T-helper 22 cell (primary cell): ENCODE data around the gene LAPTM4A.
"Not testable (repeated sequence)": the region's sequence is repeated elsewhere in the genome, so short reads cannot be mapped to it uniquely, and the experiment has no call there.

ENCODE experiments used
- DNase-seq: peaks from one replicate; pipeline ENCODE4 v3.0.0-alpha.2; 2020; ENCODE audit warnings: low read depth

The LAPTM4A gene

GRCh38 chr2:20050646-20051531 is 539 bp downstream of the LAPTM4A start:
- no peak for DNase-seq

DNA sequence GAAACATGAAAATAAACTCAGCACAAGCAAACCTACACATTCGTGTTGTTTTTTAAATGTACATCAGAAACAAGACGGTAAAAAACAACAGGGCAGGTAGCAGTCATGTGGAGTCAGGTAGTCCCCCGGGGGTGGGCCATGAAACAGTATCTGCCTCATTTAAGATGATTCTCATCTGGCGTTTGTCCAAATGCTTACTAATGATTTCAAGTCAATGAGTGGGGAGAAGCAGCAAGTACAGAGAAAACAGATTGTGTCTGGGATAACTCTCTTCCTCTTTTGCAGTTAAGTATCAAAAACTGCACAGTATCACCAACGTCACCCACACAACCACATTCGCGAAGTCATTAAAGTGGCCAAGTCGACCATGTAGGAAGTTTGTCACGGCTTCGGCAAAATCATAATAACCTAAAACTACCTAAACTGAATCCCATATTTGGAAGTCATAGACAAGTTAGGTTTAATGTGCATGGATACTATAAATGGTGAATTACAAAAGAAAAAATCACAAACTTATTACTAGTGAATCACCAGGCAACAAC is 1.3 kb downstream of the LAPTM4A start:
- DNase-seq: peak; percentile 30

- no peak for DNase-seq
Observed at GRCh38 chr2:20049637-20050036, 1.8 kb downstream of the LAPTM4A start.

- no peak for DNase-seq
Observed at GRCh38 chr2:20048488-20049448, 2.7 kb downstream of the LAPTM4A start.

GRCh38 chr2:20045712-20046292 is 5.6 kb downstream of the LAPTM4A start:
- not testable (repeated sequence) for DNase-seq

GRCh38 chr2:20044778-20045177 is 6.7 kb downstream of the LAPTM4A start:
- no peak for DNase-seq

- no peak for DNase-seq
Observed at GRCh38 chr2:20042531-20042930, 8.9 kb downstream of the LAPTM4A start.

- no peak for DNase-seq
Observed at GRCh38 chr2:20040489-20041172, 10.8 kb downstream of the LAPTM4A start.

DNA sequence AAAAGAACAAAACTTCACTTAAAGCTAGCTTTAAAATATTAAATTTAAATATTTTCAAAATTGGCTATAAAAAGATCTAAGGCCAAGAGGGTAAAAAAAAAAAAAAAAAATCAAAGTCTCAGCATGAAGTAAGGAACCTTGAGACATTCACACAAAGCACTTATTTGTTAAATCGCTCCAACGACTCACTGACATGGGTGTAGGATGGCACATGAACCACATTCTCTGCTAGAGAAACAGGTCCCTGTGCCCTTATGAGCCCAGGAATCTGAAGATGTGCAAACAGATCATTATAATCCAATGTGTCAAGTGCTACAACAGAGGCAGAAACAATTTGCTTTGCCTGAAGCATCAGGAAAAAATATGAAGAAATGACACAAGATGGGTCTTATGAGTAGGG is 13.8 kb downstream of the LAPTM4A start:
- no peak for DNase-seq

GRCh38 chr2:20035955-20036666 is 15.3 kb downstream of the LAPTM4A start:
- no peak for DNase-seq

DNA sequence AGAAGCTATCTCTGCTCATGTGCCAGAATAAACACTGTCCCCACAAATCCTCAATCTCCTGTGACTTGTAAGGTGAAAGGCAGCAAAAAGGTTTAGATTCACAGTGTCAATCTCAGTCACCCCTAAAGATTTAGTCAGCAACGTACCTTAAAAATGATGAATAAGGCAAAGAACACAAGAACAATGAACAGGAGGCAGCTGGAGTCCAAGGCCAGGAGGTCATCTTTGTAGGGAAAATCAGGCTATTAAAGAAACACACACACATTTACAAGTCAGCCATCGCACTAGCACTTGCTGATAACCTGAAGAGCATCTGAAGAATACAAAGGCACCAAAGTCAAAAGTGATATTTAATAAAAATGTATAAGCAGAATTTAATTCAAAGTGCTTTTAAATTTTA is 16.6 kb downstream of the LAPTM4A start:
- no peak for DNase-seq

- no peak for DNase-seq
Observed at GRCh38 chr2:20034218-20034617, 17.2 kb downstream of the LAPTM4A start.

GRCh38 chr2:20033322-20033721 is 18.1 kb downstream of the LAPTM4A start:
- DNase-seq: no peak

GRCh38 chr2:20030224-20030623 is 21.2 kb downstream of the LAPTM4A start:
- DNase-seq: no peak

- DNase-seq: no peak
Observed at GRCh38 chr2:20027705-20028434, 23.6 kb downstream of the LAPTM4A start.

DNA sequence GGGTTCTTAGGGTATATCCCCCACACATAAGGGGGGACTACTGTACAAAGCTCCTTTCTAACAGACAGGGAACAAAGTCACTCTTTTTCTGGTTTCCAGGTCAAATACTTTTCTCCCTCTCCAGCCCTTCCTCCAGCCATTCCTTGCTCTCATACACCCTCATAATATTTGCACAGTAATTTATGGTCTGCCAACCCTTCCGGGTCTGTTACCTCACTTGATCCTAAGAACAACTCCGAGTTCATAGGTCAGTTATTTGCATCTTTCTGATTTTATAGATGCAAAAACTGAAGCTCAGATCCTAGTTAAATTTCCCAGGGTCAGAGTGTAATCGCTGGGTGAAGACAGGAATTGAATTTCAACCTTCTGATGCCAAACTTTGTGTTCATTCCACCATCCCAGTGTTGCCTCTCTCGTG is 24.2 kb downstream of the LAPTM4A start:
- DNase-seq: no peak

- no peak for DNase-seq
Observed at GRCh38 chr2:20025065-20025786, 26.2 kb downstream of the LAPTM4A start.

DNA sequence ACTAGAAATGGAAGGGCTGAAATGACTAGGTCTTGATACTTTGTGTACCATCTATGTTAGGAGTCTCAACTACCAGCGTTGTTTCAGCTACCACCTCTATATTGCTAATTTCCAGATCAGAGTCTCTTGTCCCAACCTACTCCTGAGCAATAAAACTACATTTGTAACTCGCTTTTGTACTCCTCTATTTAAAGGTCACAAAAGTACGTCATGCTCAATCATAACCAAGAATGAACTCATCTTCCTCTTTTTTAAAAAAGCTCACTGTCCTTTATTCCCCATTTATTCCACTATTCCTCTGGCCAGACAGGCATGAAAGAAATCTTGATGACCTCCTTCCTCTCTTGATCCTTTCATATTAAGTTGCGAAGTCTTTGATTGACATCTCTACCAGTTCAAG is 27.7 kb downstream of the LAPTM4A start:
- DNase-seq: no peak

- no peak for DNase-seq
Observed at GRCh38 chr2:20021405-20022009, 29.9 kb downstream of the LAPTM4A start.
